GM12872 (cell line): ENCODE measurements around the gene IGBP1.

Experiments
- CTCF ChIP-seq: IDR thresholded peaks from 3 replicates; pipeline ENCODE4 v1.5.1; 2011; ENCODE audit warnings: low read depth, mild to moderate bottlenecking, low read length, moderate library complexity; ENCODE audit not compliant: insufficient read depth

The IGBP1 gene

GRCh38 chrX:70138622-70139021, 5.4 kb downstream of the IGBP1 start:
- TF ChIP-seq CTCF = no peak

- no peak for TF ChIP-seq CTCF
Observed at GRCh38 chrX:70139736-70140135, 6.5 kb downstream of the IGBP1 start.

GRCh38 chrX:70141373-70141772, 8.1 kb downstream of the IGBP1 start:
- no peak for TF ChIP-seq CTCF

GRCh38 chrX:70166601-70167590, 33.6 kb downstream of the IGBP1 start:
- TF ChIP-seq CTCF = no peak

- TF ChIP-seq CTCF = no peak
Observed at GRCh38 chrX:70168238-70169188, 35.3 kb downstream of the IGBP1 start.

- TF ChIP-seq CTCF = no peak
Observed at GRCh38 chrX:70169281-70169680, 36.0 kb downstream of the IGBP1 start.

- TF ChIP-seq CTCF = no peak
Observed at GRCh38 chrX:70171624-70172023, 38.4 kb downstream of the IGBP1 start.
